ENCODE data around the gene CLTA.

DNA sequence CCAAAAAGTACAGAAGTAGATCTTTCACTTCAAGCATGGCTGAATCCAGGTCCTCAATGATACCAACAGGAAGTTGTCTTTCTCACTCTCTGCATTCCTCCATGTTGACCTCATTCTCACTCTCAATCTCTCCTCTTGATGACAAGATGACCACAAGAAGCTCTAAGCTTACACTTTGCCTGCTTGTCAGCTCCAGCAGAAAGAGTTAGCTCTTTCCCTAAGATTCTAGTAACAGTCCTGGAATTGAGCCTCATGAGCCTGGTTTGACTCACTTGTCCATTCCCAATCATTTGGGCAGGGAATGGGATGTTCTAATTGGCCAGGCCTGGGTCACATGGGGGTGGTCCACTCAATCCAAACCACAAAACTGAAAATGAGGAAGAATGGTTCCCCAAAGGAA, 3.3 kb upstream of the CLTA start:
- TF ChIP-seq, protein P1, sequence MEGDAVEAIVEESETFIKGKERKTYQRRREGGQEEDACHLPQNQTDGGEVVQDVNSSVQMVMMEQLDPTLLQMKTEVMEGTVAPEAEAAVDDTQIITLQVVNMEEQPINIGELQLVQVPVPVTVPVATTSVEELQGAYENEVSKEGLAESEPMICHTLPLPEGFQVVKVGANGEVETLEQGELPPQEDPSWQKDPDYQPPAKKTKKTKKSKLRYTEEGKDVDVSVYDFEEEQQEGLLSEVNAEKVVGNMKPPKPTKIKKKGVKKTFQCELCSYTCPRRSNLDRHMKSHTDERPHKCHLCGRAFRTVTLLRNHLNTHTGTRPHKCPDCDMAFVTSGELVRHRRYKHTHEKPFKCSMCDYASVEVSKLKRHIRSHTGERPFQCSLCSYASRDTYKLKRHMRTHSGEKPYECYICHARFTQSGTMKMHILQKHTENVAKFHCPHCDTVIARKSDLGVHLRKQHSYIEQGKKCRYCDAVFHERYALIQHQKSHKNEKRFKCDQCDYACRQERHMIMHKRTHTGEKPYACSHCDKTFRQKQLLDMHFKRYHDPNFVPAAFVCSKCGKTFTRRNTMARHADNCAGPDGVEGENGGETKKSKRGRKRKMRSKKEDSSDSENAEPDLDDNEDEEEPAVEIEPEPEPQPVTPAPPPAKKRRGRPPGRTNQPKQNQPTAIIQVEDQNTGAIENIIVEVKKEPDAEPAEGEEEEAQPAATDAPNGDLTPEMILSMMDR (IDR thresholded peaks at IDR 0.05) = no peak
- TF ChIP-seq EP300 (IDR thresholded peaks at IDR 0.05; ENCODE audit: low read depth) = no peak
- no peak for TF ChIP-seq POLR2A (IDR thresholded peaks at IDR 0.05)

All from transverse colon (tissue), 3 donors.